Naive thymus-derived CD4-positive, alpha-beta T cell (primary cell): ENCODE results near the gene DTD1. TPM values are rescaled to one million over a fixed set of nuclear protein-coding genes. Genes with fewer than 3 reads are reported as not detected.

Experiments used
- ATAC-seq: fragments of 150-1000 bp; cut with Tn5 transposase; 2 replicates; pipeline ENCODE4 v1.10.0; 2021; ENCODE audit warnings: mild to moderate bottlenecking, moderate library complexity
- CTCF ChIA-PET: fragments of 350-600 bp; sonication (Branson Sonifier 250); formaldehyde crosslinking; loops from one replicate; lab custom pipeline; 2021; ENCODE audit warnings: antibody characterized with exemption; lab: Charles Lee
- POLR2A ChIA-PET: fragments of 350-600 bp; sonication (Branson Sonifier 250); formaldehyde crosslinking; loops from one replicate; lab custom pipeline; 2021; ENCODE audit warnings: antibody characterized with exemption, inconsistent platforms; lab: Charles Lee
- DNase-seq, 9 donors: peaks; one replicate each; pipeline versions ENCODE4 v3.0.0 to v3.0.0-alpha.2; 2020 to 2022; ENCODE audit warnings: mixed read lengths in 1 of 9
- H3K27ac ChIP-seq: one replicate; pipeline ENCODE4 v1.7.0; 2013; ENCODE audit warnings: mild to moderate bottlenecking, low read depth, low read length, moderate library complexity
- H3K27me3 ChIP-seq, 2 donors: one replicate each; pipeline ENCODE4 v1.7.0; 2013; ENCODE audit warnings: low read length in 2 of 2, mild to moderate bottlenecking in 2 of 2, moderate library complexity in 2 of 2; ENCODE audit not compliant: control insufficient read depth in 2 of 2, insufficient read depth in 2 of 2
- H3K36me3 ChIP-seq, 3 experiments: 1 replicate in 2 of 3; 2 replicates in 1 of 3; pipeline ENCODE4 v1.7.0; 2013; ENCODE audit warnings: low read length in 3 of 3, mild to moderate bottlenecking in 3 of 3, moderate library complexity in 1 of 3; ENCODE audit not compliant: insufficient read depth in 3 of 3, control insufficient read depth in 2 of 3
- H3K4me1 ChIP-seq, 2 donors: one replicate each; pipeline ENCODE4 v1.7.0; 2013; ENCODE audit warnings: low read length in 2 of 2, mild to moderate bottlenecking in 2 of 2, moderate library complexity in 1 of 2; ENCODE audit not compliant: control insufficient read depth in 2 of 2, insufficient read depth in 2 of 2
- H3K4me3 ChIP-seq: 2 replicates; pipeline ENCODE4 v1.7.0; 2013; ENCODE audit warnings: mild to moderate bottlenecking, low read length
- H3K9me3 ChIP-seq, 3 experiments: 1 replicate in 2 of 3; 2 replicates in 1 of 3; pipeline ENCODE4 v1.7.0; 2013; ENCODE audit warnings: low read length in 3 of 3; ENCODE audit not compliant: control insufficient read depth in 2 of 3
- H3K27ac Mint-ChIP-seq, 9 donors: one replicate each; pipeline ENCODE4 v1.8.0; 2020 to 2022; ENCODE audit warnings: mixed read lengths in 9 of 9, mild to moderate bottlenecking in 8 of 9, moderate library complexity in 5 of 9, inconsistent platforms in 2 of 9
- H3K27me3 Mint-ChIP-seq, 5 donors: one replicate each; pipeline ENCODE4 v1.8.0; 2021 to 2022; ENCODE audit warnings: mixed read lengths in 5 of 5, mild to moderate bottlenecking in 1 of 5
- H3K36me3 Mint-ChIP-seq, 5 donors: one replicate each; pipeline ENCODE4 v1.8.0; 2020 to 2022; ENCODE audit warnings: mixed read lengths in 5 of 5, mild to moderate bottlenecking in 3 of 5, inconsistent platforms in 1 of 5
- H3K4me1 Mint-ChIP-seq, 7 donors: one replicate each; pipeline ENCODE4 v1.8.0; 2020 to 2022; ENCODE audit warnings: mixed read lengths in 7 of 7, mild to moderate bottlenecking in 3 of 7, inconsistent platforms in 1 of 7
- H3K4me3 Mint-ChIP-seq, 10 donors: one replicate each; pipeline ENCODE4 v1.8.0; 2020 to 2022; ENCODE audit warnings: mild to moderate bottlenecking in 10 of 10, mixed read lengths in 10 of 10, moderate library complexity in 6 of 10, inconsistent platforms in 2 of 10
- H3K9me3 Mint-ChIP-seq, 11 donors: one replicate each; pipeline ENCODE4 v1.8.0; 2020 to 2022; ENCODE audit warnings: mixed read lengths in 11 of 11, mild to moderate bottlenecking in 4 of 11, inconsistent platforms in 1 of 11, moderate library complexity in 1 of 11
- intact Hi-C, 2 donors: fragments of 100-400 bp; cut with micrococcal nuclease; formaldehyde crosslinking; loops; one replicate each; pipeline ENCODE4 v1.15.1; 2023
- polyA plus RNA-seq, 2 donors: library from polyadenylated mRNA; unstranded; fragments of 300-500 nt; fragmentation: Illumina TruSeq; gene quantifications; one replicate each; pipeline ENCODE4 v1.2.3, GENCODE V29; 2021
- total RNA-seq, 6 experiments: library from RNA in 5 of 6; stranded (reverse) in 5 of 6; gene quantifications; 1 replicate in 5 of 6; 2 replicates in 1 of 6; pipeline ENCODE4 v1.2.3 and lab custom pipeline; 2021 to 2026

DTD1 gene
- total and polyA plus RNA-seq, 7 experiments from 2014 or later, result 12.7 to 42.5 (median 16.6) TPM

GRCh38 chr20:18553746-18554145, 34.1 kb upstream of the DTD1 start:
- H3K4me3 ChIP-seq, result no peak overlapping the region
- Mint-ChIP-seq H3K27ac (peak overlapping the region in 3 of 9 donors; percentile 1 to 55 (median 52)), H3K4me3 (no peak overlapping the region), H3K36me3 (peaks cover 18 to 50% (median 33%) of the 10 kb centered on the region in 5 donors), H3K27me3 (no peaks in the 10 kb centered on the region), H3K9me3 (no peaks in the 10 kb centered on the region), H3K4me1 (no peaks in the 10 kb centered on the region)
- H3K36me3 ChIP-seq, result peaks cover 6 to 64% (median 9%) of the 10 kb centered on the region in 3 experiments
- no peaks in the 10 kb centered on the region for H3K4me1 ChIP-seq
- no peaks in the 10 kb centered on the region for H3K9me3 ChIP-seq
- no peak overlapping the region for H3K27ac ChIP-seq
- ATAC-seq, result no peak
- CTCF ChIA-PET, result no interaction called here
- POLR2A ChIA-PET, result no interaction called here
- no peak for DNase-seq
- intact Hi-C loops, result no loop called here
- no peaks in the 10 kb centered on the region for H3K27me3 ChIP-seq

GRCh38 chr20:18566892-18567738, 20.7 kb upstream of the DTD1 start, which contains the start of gene SMIM26:
Gene SMIM26 (plus strand): TSS chr20:18567432. CDS start chr20:18567479, 47 bp downstream.
- Mint-ChIP-seq H3K36me3 (peaks cover 12 to 29% (median 25%) of the 10 kb centered on the region in 5 donors), H3K4me1 (peaks cover 14 to 25% (median 22%) of the 10 kb centered on the region in 7 donors), H3K4me3 (peak within 1 kb of the TSS; percentile 93 to 99 (median 96)), H3K9me3 (peaks cover 0 to 4% (median 0%) of the 10 kb centered on the region in 11 donors), H3K27me3 (no peaks in the 10 kb centered on the region), H3K27ac (peak within 1 kb of the TSS; percentile 92 to 100 (median 99))
- peak; percentile 85 to 94 (median 92) for DNase-seq
- ATAC-seq, result peak; percentile 99
- Histone ChIP-seq H3K4me1 (peaks cover 4 to 15% of the 10 kb centered on the region in 2 donors), H3K36me3 (peaks cover 0 to 23% (median 4%) of the 10 kb centered on the region in 3 experiments), H3K27me3 (no peaks in the 10 kb centered on the region), H3K4me3 (peak within 1 kb of the TSS; percentile 76), H3K9me3 (no peaks in the 10 kb centered on the region), H3K27ac (peak within 1 kb of the TSS; percentile 95)
- intact Hi-C loops, result loop anchor here (1.0 to 10.0 kb wide), 16 partner anchors 21 to 1995 kb away; partner anchors contain the start of genes DTD1 (in 2 of the 2), DZANK1 (in 2 of the 2), POLR3F (in 2 of the 2) and SEC23B (in 2 of the 2)
- POLR2A ChIA-PET, result interaction anchor here (0.8 to 1.6 kb wide), 8 partner anchors 12 to 885 kb away, joined by 3 to 20 read pairs (median 5); partner anchors contain the start of genes DTD1, KAT14, PET117 and RBBP9
- CTCF ChIA-PET, result no interaction called here

GRCh38 chr20:18567739-18568091, 20.1 kb upstream of the DTD1 start:
- peaks cover 12 to 29% (median 24%) of the 10 kb centered on the region in 5 donors for H3K36me3 Mint-ChIP-seq
- H3K4me3 Mint-ChIP-seq, result peak overlapping the region; percentile 93 to 99 (median 96)
- no peaks in the 10 kb centered on the region for H3K9me3 ChIP-seq
- H3K4me1 ChIP-seq, result peaks cover 4 to 15% of the 10 kb centered on the region in 2 donors
- CTCF ChIA-PET, result no interaction called here
- peak overlapping the region; percentile 92 to 100 (median 99) for H3K27ac Mint-ChIP-seq
- POLR2A ChIA-PET, result interaction anchor here (1.0 to 1.3 kb wide), 2 partner anchors 21 to 61 kb away, joined by 3 to 6 read pairs; partner anchors contain the start of genes DTD1 and SEC23B
- peak overlapping the region; percentile 76 for H3K4me3 ChIP-seq
- peaks cover 0 to 21% (median 4%) of the 10 kb centered on the region in 3 experiments for H3K36me3 ChIP-seq
- ATAC-seq (peak; percentile 5), DNase-seq (no peak)
- intact Hi-C loops, result loop anchor here (1.0 to 10.0 kb wide), 16 partner anchors 21 to 1995 kb away; partner anchors contain the start of genes DTD1 (in 2 of the 2), DZANK1 (in 2 of the 2), POLR3F (in 2 of the 2) and SEC23B (in 2 of the 2)
- no peaks in the 10 kb centered on the region for H3K27me3 ChIP-seq
- peaks cover 0 to 5% (median 0%) of the 10 kb centered on the region in 11 donors for H3K9me3 Mint-ChIP-seq
- peak overlapping the region; percentile 95 for H3K27ac ChIP-seq
- peaks cover 14 to 25% (median 22%) of the 10 kb centered on the region in 7 donors for H3K4me1 Mint-ChIP-seq
- no peaks in the 10 kb centered on the region for H3K27me3 Mint-ChIP-seq

GRCh38 chr20:18571009-18571408, 16.8 kb upstream of the DTD1 start:
- H3K4me1 ChIP-seq, result peaks cover 4 to 15% of the 10 kb centered on the region in 2 donors
- no peak overlapping the region for H3K4me3 ChIP-seq
- Mint-ChIP-seq H3K27ac (peak overlapping the region in 4 of 9 donors; percentile 13 to 72 (median 34)), H3K9me3 (peaks cover 0 to 5% (median 0%) of the 10 kb centered on the region in 11 donors), H3K36me3 (peaks cover 12 to 26% (median 21%) of the 10 kb centered on the region in 5 donors), H3K4me3 (no peak overlapping the region), H3K27me3 (no peaks in the 10 kb centered on the region), H3K4me1 (peaks cover 14 to 25% (median 21%) of the 10 kb centered on the region in 7 donors)
- H3K36me3 ChIP-seq, result peaks cover 0 to 21% (median 4%) of the 10 kb centered on the region in 3 experiments
- intact Hi-C loops, result no loop called here
- DNase-seq (no peak), ATAC-seq (no peak)
- H3K9me3 ChIP-seq, result no peaks in the 10 kb centered on the region
- no peak overlapping the region for H3K27ac ChIP-seq
- ChIA-PET CTCF (interaction anchor here (0.6 kb wide), 1 partner anchor 63 kb away, joined by 4 read pairs; no protein-coding TSS in a partner anchor), POLR2A (interaction anchor here (0.7 to 1.0 kb wide), 2 partner anchors 14 to 63 kb away, joined by 3 read pairs; partner anchors contain the start of gene SEC23B)
- H3K27me3 ChIP-seq, result no peaks in the 10 kb centered on the region

GRCh38 chr20:18571578-18571977, 16.3 kb upstream of the DTD1 start:
- POLR2A ChIA-PET, result interaction anchor here (0.7 to 1.0 kb wide), 4 partner anchors 8 to 64 kb away, joined by 3 read pairs; partner anchors contain the start of gene SEC23B
- no peak for DNase-seq
- no peak overlapping the region for H3K4me3 Mint-ChIP-seq
- ATAC-seq, result no peak
- Histone ChIP-seq H3K4me3 (no peak overlapping the region), H3K27ac (no peak overlapping the region), H3K27me3 (no peaks in the 10 kb centered on the region), H3K4me1 (peaks cover 2 to 11% of the 10 kb centered on the region in 2 donors), H3K36me3 (peaks cover 0 to 21% (median 4%) of the 10 kb centered on the region in 3 experiments), H3K9me3 (no peaks in the 10 kb centered on the region)
- intact Hi-C loops, result no loop called here
- H3K9me3 Mint-ChIP-seq, result peaks cover 0 to 5% (median 0%) of the 10 kb centered on the region in 11 donors
- H3K27me3 Mint-ChIP-seq, result no peaks in the 10 kb centered on the region
- H3K36me3 Mint-ChIP-seq, result peaks cover 12 to 26% (median 21%) of the 10 kb centered on the region in 5 donors
- CTCF ChIA-PET, result no interaction called here
- peaks cover 10 to 22% (median 19%) of the 10 kb centered on the region in 7 donors for H3K4me1 Mint-ChIP-seq
- peak overlapping the region in 5 of 9 donors; percentile 25 to 74 (median 51) for H3K27ac Mint-ChIP-seq

- Mint-ChIP-seq H3K9me3 (no peaks in the 10 kb centered on the region), H3K27me3 (no peaks in the 10 kb centered on the region), H3K36me3 (no peaks in the 10 kb centered on the region), H3K27ac (no peak overlapping the region), H3K4me1 (peaks cover 0 to 10% (median 5%) of the 10 kb centered on the region in 7 donors), H3K4me3 (no peak overlapping the region)
- POLR2A ChIA-PET, result interaction anchor here (1.0 to 1.6 kb wide), 2 partner anchors 10 to 11 kb away, joined by 4 to 5 read pairs; partner anchors contain the start of gene DTD1
- no peak overlapping the region for H3K4me3 ChIP-seq
- H3K27ac ChIP-seq, result no peak overlapping the region
- H3K4me1 ChIP-seq, result no peaks in the 10 kb centered on the region
- H3K27me3 ChIP-seq, result no peaks in the 10 kb centered on the region
- CTCF ChIA-PET, result no interaction called here
- no peak for DNase-seq
- intact Hi-C loops, result no loop called here
- no peak for ATAC-seq
- H3K9me3 ChIP-seq, result no peaks in the 10 kb centered on the region
- H3K36me3 ChIP-seq, result no peaks in the 10 kb centered on the region
These were observed 9.9 kb upstream of the DTD1 start for GRCh38 chr20:18577942-18578341.
